Measurements from ENCODE around the gene PPP1R3F.
"Not testable (repeated sequence)": the region's sequence is repeated elsewhere in the genome, so short reads cannot be mapped to it uniquely, and the experiment has no call there.

Gene PPP1R3F

GRCh38 chrX:49273181-49273727 lies 3.7 kb downstream of the PPP1R3F start:
- DNase-seq: no peak

- DNase-seq: no peak
These were observed 6.6 kb downstream of the PPP1R3F start for GRCh38 chrX:49276207-49276606.

GRCh38 chrX:49276671-49277534 lies 7.3 kb downstream of the PPP1R3F start:
- no peak for DNase-seq

- DNase-seq: no peak
These were observed 7.9 kb downstream of the PPP1R3F start for GRCh38 chrX:49277535-49277830.

GRCh38 chrX:49278081-49278480 lies 8.5 kb downstream of the PPP1R3F start:
- DNase-seq: no peak

GRCh38 chrX:49282647-49283011 lies 13.0 kb downstream of the PPP1R3F start:
- peak; percentile 30 for DNase-seq

- no peak for DNase-seq
These were observed 14.6 kb downstream of the PPP1R3F start for GRCh38 chrX:49284212-49284611.

- DNase-seq: no peak
These were observed 16.5 kb downstream of the PPP1R3F start for GRCh38 chrX:49286136-49286535.

- no peak for DNase-seq
These were observed 17.0 kb downstream of the PPP1R3F start for GRCh38 chrX:49286581-49286980.

- no peak for DNase-seq
These were observed 18.1 kb downstream of the PPP1R3F start for GRCh38 chrX:49287665-49288064.

- DNase-seq: no peak
These were observed 20.6 kb downstream of the PPP1R3F start for GRCh38 chrX:49290215-49290614.

- DNase-seq: peak; percentile 24
These were observed 22.2 kb downstream of the PPP1R3F start for GRCh38 chrX:49291615-49292337.

GRCh38 chrX:49292400-49293362 lies 23.1 kb downstream of the PPP1R3F start:
- DNase-seq: no peak

- DNase-seq: not testable (repeated sequence)
These were observed 29.7 kb downstream of the PPP1R3F start for GRCh38 chrX:49299293-49299692.

GRCh38 chrX:49300703-49301102 lies 31.1 kb downstream of the PPP1R3F start:
- DNase-seq: no peak

GRCh38 chrX:49303346-49303745 lies 33.8 kb downstream of the PPP1R3F start, which contains the start of gene GAGE10:
GAGE10 (plus strand) TSS chrX:49303646; CDS start chrX:49304860, 1,214 bp downstream.
- no peak for DNase-seq

GRCh38 chrX:49307775-49308174 lies 38.2 kb downstream of the PPP1R3F start:
- DNase-seq: not testable (repeated sequence)

GRCh38 chrX:49308604-49309269 lies 39.1 kb downstream of the PPP1R3F start:
- DNase-seq: peak; percentile 2

GRCh38 chrX:49309401-49309981 lies 39.9 kb downstream of the PPP1R3F start:
- peak; percentile 29 for DNase-seq

GRCh38 chrX:49310371-49310770 lies 40.8 kb downstream of the PPP1R3F start:
- DNase-seq: no peak

- DNase-seq: no peak
These were observed 42.6 kb downstream of the PPP1R3F start for GRCh38 chrX:49312176-49312575.

GRCh38 chrX:49316085-49316484 lies 46.5 kb downstream of the PPP1R3F start:
- DNase-seq: no peak

Data from fibroblast of skin of abdomen (primary cell).